CD4-positive, alpha-beta T cell treated with Interleukin-17A for 1 hour (primary cell): Measurements from ENCODE around the gene ZNF396.

ENCODE experiments used
- DNase-seq: peaks from one replicate; pipeline ENCODE4 v3.0.0-alpha.2; 2020

The ZNF396 gene

GRCh38 chr18:35376742-35377695 is at the start of gene ZNF396:
Gene ZNF396, minus strand, starts transcription at chr18:35377337. Its CDS starts 3,045 bp downstream, at chr18:35374292.
- DNase-seq = peak; percentile 72

GRCh38 chr18:35426786-35427185 is 49.6 kb upstream of the ZNF396 start:
- no peak for DNase-seq

- no peak for DNase-seq
These were observed 47.2 kb upstream of the ZNF396 start for GRCh38 chr18:35424356-35424755.

GRCh38 chr18:35422237-35422636 is 45.1 kb upstream of the ZNF396 start:
- no peak for DNase-seq

GRCh38 chr18:35418610-35419009 is 41.5 kb upstream of the ZNF396 start:
- no peak for DNase-seq

GRCh38 chr18:35417223-35417622 is 40.1 kb upstream of the ZNF396 start:
- no peak for DNase-seq

GRCh38 chr18:35415511-35416073 is 38.5 kb upstream of the ZNF396 start:
- DNase-seq = no peak

- DNase-seq = no peak
These were observed 36.0 kb upstream of the ZNF396 start for GRCh38 chr18:35413163-35413511.

- DNase-seq = no peak
These were observed 34.7 kb upstream of the ZNF396 start for GRCh38 chr18:35411625-35412351.

- no peak for DNase-seq
These were observed 33.4 kb upstream of the ZNF396 start for GRCh38 chr18:35410561-35410960.

GRCh38 chr18:35409911-35410310 is 32.8 kb upstream of the ZNF396 start:
- no peak for DNase-seq

GRCh38 chr18:35408843-35409261 is 31.7 kb upstream of the ZNF396 start:
- no peak for DNase-seq

- DNase-seq = peak; percentile 74
These were observed 30.8 kb upstream of the ZNF396 start for GRCh38 chr18:35407871-35408481.

GRCh38 chr18:35406666-35407065 is 29.5 kb upstream of the ZNF396 start:
- DNase-seq = no peak

- no peak for DNase-seq
These were observed 20.8 kb upstream of the ZNF396 start for GRCh38 chr18:35397976-35398375.

- DNase-seq = no peak
These were observed 16.6 kb upstream of the ZNF396 start for GRCh38 chr18:35393716-35394115.

GRCh38 chr18:35392375-35392774 is 15.2 kb upstream of the ZNF396 start:
- no peak for DNase-seq

- no peak for DNase-seq
These were observed 14.0 kb upstream of the ZNF396 start for GRCh38 chr18:35390951-35391700.

GRCh38 chr18:35389095-35389618 is 12.0 kb upstream of the ZNF396 start:
- no peak for DNase-seq

- peak; percentile 11 for DNase-seq
These were observed 10.0 kb upstream of the ZNF396 start for GRCh38 chr18:35387152-35387571.

- peak; percentile 79 for DNase-seq
These were observed 9.5 kb upstream of the ZNF396 start for GRCh38 chr18:35386600-35387100.

- DNase-seq = no peak
These were observed 6.0 kb upstream of the ZNF396 start for GRCh38 chr18:35383136-35383535.
